Neutrophil (primary cell): ENCODE data around the gene SLC36A3.
"Not testable (repeated sequence)": the region's sequence is repeated elsewhere in the genome, so short reads cannot be mapped to it uniquely, and the experiment has no call there.

ENCODE experiments used
- H3K27ac ChIP-seq: fragments of 200-600 bp; sonication (generic); 2 replicates; pipeline ENCODE4 v1.5.1; 2016; ENCODE audit warnings: mild to moderate bottlenecking, moderate library complexity
- H3K27me3 ChIP-seq: fragments of 200-600 bp; sonication (generic); 2 replicates; pipeline ENCODE4 v1.6.0; 2016; ENCODE audit warnings: mild to moderate bottlenecking
- H3K36me3 ChIP-seq: fragments of 200-600 bp; sonication (generic); 2 replicates; pipeline ENCODE4 v1.5.1; 2017
- H3K4me1 ChIP-seq, 2 experiments: fragments of 200-600 bp in 1 of 2; sonication (generic) in 1 of 2; 1 replicate in 1 of 2; 2 replicates in 1 of 2; pipeline versions ENCODE4 v1.5.1 to v1.6.1; 2013 to 2016; ENCODE audit warnings: low read depth in 1 of 2, low read length in 1 of 2, mild to moderate bottlenecking in 1 of 2, moderate library complexity in 1 of 2; ENCODE audit not compliant: control insufficient read depth in 1 of 2, insufficient read depth in 1 of 2
- H3K4me3 ChIP-seq, 2 experiments: fragments of 200-600 bp in 1 of 2; sonication (generic) in 1 of 2; 1 replicate in 1 of 2; 2 replicates in 1 of 2; pipeline ENCODE4 v1.5.1; 2013 to 2016; ENCODE audit warnings: low read depth in 1 of 2, low read length in 1 of 2, mild to moderate bottlenecking in 1 of 2, moderate library complexity in 1 of 2
- H3K9me3 ChIP-seq: fragments of 200-600 bp; sonication (generic); 2 replicates; pipeline ENCODE4 v1.5.1; 2016
- CTCF ChIP-seq: fragments of 200-600 bp; sonication (generic); IDR thresholded peaks from 2 replicates; pipeline ENCODE4 v1.5.1; 2016; ENCODE audit warnings: antibody characterized with exemption

SLC36A3 gene

GRCh38 chr5:151255621-151256286 lies 47.8 kb downstream of the SLC36A3 start:
- Histone ChIP-seq H3K9me3 (no peaks in the 10 kb centered on the region), H3K27ac (no peak overlapping the region), H3K4me3 (no peak overlapping the region), H3K4me1 (peaks cover 43 to 46% of the 10 kb centered on the region in 2 experiments), H3K27me3 (no peaks in the 10 kb centered on the region), H3K36me3 (no peaks in the 10 kb centered on the region)
- TF ChIP-seq CTCF = no peak

GRCh38 chr5:151254990-151255389 lies 48.6 kb downstream of the SLC36A3 start:
- not testable (repeated sequence) for H3K27me3 ChIP-seq, H3K36me3 ChIP-seq, H3K4me3 ChIP-seq, H3K9me3 ChIP-seq
- Histone ChIP-seq H3K4me1 (peaks cover 43 to 46% of the 10 kb centered on the region in 2 experiments), H3K27ac (peak overlapping the region; percentile 92)

GRCh38 chr5:151254556-151254955 lies 49.0 kb downstream of the SLC36A3 start:
- no peaks in the 10 kb centered on the region for H3K36me3 ChIP-seq
- no peaks in the 10 kb centered on the region for H3K9me3 ChIP-seq
- H3K27ac ChIP-seq = peak overlapping the region; percentile 92
- H3K4me1 ChIP-seq = peaks cover 43 to 46% of the 10 kb centered on the region in 2 experiments
- no peaks in the 10 kb centered on the region for H3K27me3 ChIP-seq
- H3K4me3 ChIP-seq = no peak overlapping the region
- TF ChIP-seq CTCF = no peak

GRCh38 chr5:151253605-151253950 lies 50.0 kb downstream of the SLC36A3 start:
- H3K4me3 ChIP-seq = peak overlapping the region; percentile 78 to 83
- no peaks in the 10 kb centered on the region for H3K27me3 ChIP-seq
- no peaks in the 10 kb centered on the region for H3K36me3 ChIP-seq
- H3K9me3 ChIP-seq = no peaks in the 10 kb centered on the region
- peak overlapping the region; percentile 92 for H3K27ac ChIP-seq
- H3K4me1 ChIP-seq = peaks cover 42 to 43% of the 10 kb centered on the region in 2 experiments
- TF ChIP-seq CTCF = no peak

- peaks cover 36 to 37% of the 10 kb centered on the region in 2 experiments for H3K4me1 ChIP-seq
- peak within 1 kb of the TSS; percentile 78 to 83 for H3K4me3 ChIP-seq
- peak within 1 kb of the TSS; percentile 92 for H3K27ac ChIP-seq
- no peak for TF ChIP-seq CTCF
- H3K9me3 ChIP-seq = no peaks in the 10 kb centered on the region
- H3K36me3 ChIP-seq = no peaks in the 10 kb centered on the region
- H3K27me3 ChIP-seq = no peaks in the 10 kb centered on the region
These were observed 50.6 kb downstream of the SLC36A3 start, which contains the start of gene GM2A for GRCh38 chr5:151252762-151253604. TSS of gene GM2A (plus strand) at chr5:151253185. CDS start at chr5:151253217, 32 bp downstream.

GRCh38 chr5:151251621-151252020 lies 51.9 kb downstream of the SLC36A3 start:
- Histone ChIP-seq H3K9me3 (no peaks in the 10 kb centered on the region), H3K36me3 (no peaks in the 10 kb centered on the region), H3K4me1 (peaks cover 29 to 33% of the 10 kb centered on the region in 2 experiments), H3K27me3 (no peaks in the 10 kb centered on the region), H3K27ac (peak overlapping the region; percentile 92), H3K4me3 (peak overlapping the region in 1 of 2 experiments; percentile 67)
- no peak for TF ChIP-seq CTCF
